Activated CD8-positive, alpha-beta memory T cell treated with anti-CD3 and anti-CD28 coated beads, Interleukin-2, amount 50 U/mL, for 1 hour (primary cell): Measurements from ENCODE around the gene SWSAP1.

ENCODE experiments used
- DNase-seq: peaks from one replicate; pipeline ENCODE4 v3.0.0-alpha.2; 2020; ENCODE audit errors: extremely low read depth

Gene SWSAP1

DNA sequence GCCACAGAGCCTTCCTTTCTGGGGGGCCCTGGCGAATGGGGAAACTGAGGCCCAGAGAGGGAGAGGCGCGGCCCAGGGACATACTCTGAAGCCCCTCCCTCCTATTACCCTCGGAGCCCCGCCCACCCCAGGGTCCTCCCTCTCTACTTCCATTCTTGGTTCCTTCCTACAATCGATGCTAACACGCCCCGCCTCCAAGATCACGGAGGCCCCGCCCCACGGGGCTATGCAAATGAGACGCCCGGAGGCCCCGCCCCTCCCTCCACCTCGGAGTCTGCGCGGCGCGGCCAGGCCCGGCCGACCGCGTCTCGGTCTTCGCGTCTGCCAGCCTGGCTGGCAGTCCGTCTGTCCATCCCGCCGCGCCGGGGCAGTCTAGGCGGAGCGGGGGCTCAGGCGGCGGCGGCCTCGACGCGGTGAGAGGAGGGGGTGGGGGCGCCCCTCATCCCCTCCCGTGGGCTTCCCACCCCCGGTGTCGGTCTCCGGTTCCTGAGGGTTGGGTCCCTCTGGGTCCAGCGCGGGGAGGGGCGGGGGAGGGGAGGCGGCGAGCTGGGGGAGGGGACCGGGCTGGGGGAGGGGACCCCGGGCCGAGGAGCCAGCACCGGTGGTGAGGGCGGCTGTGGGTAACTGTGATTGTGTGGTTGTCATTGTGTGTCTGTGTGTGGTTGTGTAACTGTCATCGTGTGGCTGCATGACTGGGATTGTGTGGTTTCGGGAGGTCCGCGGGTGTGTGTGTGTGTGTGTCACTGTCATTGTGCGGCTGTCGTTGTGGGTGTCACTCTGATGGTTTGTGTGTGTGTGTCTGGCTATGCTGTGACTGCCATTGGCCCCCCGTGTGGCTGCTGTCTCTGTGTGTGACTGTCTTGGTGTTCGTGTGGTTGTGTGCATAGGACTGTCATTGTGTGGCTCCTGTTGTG is 19.0 kb upstream of the SWSAP1 start, which contains the start of gene PLPPR2:
Gene PLPPR2 (plus strand): TSS at position 273 of the 914 bp plus-strand sequence. CDS start 2,242 bp downstream, outside the sequence.
- peak; percentile 43 for DNase-seq

DNA sequence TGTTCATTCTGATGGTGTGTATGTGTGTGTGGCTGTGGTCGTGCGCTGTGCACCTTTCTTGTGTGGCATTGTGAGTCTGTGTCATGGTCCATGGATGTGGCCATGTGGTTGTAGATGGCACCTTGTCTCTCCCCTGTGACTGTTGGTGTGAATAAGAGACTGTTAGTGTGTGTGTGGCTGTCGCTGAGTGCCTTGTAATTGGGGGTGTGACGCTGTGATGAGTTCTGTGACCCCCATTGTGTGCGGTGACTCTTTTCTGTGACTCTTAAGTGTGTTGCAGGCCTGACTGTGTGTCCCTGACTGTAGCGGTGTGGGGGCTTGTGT is 18.4 kb upstream of the SWSAP1 start:
- no peak for DNase-seq

DNA sequence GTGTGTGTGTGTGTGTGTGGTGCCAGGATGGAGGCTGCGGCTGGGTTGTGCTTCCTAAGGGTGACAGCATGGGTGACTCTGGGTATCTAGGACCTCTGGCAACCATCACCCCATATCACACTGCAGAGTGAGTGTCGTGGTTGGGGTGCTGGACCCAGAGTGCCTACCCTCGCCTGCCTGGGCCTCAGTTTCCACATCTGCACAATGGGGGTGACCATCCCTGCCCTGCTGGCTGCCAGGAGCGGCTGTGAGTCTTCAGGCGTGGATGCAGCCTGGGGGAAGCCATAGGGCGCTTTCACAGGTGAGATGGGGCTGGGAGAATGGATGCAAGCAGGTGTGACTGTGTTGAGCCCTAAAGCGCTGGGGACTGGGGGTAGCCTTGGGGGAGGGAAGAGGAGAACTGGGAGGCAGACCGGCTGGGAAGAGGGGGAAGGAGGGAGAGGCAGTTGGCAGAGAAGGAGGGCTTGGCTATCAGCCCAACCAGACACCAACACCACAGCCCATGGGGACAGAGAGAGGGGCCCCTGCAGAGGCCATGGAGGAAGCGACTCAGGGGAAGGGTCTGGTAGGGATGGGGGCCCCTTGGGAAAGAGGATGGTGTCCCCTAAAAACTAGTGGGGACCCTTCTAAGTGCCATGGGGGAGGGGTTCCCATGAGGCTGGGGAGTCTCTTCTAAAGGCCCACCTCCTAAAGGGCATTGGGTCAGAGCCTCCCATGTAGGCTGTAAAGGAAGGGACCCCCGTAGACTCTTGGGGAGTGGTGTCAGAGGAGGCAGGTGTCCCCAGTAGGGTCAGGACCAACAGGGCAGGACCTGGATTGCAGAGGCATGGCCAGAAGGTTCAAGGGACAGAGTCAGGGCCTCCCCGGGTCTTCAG is 17.6 kb upstream of the SWSAP1 start:
- no peak for DNase-seq

DNA sequence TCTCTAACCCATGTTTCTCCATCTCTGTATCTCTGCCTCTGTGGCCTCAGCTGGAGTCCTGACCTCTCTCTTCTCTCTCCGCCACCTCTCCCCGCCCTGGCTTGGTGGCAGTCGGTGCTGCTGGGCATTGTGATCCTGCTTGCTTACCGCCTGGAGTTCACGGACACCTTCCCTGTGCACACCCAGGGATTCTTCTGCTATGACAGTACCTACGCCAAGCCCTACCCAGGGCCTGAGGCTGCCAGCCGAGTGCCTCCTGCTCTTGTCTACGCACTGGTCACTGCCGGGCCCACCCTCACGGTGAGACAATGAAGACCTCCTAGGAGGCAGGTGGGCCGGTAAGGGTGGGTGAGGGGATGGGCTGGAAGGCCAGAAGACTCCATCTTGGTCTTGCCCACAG is 15.0 kb upstream of the SWSAP1 start:
- no peak for DNase-seq

DNA sequence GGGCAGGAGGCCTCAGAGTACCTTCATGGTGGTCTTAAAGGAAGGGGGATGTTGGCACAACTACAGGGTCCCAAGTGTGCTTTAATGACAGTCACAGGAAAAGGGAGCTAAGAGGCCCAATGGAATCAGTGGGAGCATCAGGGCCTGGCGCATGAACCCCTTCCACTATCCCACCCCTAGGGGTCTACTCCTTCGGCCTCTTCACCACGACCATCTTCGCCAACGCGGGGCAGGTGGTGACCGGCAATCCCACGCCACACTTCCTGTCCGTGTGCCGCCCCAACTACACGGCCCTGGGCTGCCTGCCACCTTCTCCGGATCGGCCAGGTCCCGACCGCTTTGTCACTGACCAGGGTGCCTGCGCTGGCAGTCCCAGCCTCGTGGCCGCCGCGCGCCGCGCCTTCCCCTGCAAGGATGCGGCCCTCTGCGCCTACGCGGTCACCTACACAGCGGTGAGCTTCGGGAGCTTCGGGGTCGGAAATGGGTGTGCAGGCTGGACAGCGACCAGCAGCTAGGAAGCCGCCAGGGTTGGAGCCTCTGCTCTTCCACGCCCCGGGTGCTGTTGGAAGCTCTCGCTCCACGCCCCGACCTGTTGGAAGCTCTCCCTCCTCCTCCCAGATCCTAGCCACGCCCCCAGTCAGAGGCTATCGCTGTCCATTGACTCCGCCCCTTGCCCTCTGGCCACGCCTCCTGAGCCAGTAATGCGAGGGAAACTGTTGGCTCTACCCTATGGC is 13.3 kb upstream of the SWSAP1 start:
- DNase-seq, result no peak

DNA sequence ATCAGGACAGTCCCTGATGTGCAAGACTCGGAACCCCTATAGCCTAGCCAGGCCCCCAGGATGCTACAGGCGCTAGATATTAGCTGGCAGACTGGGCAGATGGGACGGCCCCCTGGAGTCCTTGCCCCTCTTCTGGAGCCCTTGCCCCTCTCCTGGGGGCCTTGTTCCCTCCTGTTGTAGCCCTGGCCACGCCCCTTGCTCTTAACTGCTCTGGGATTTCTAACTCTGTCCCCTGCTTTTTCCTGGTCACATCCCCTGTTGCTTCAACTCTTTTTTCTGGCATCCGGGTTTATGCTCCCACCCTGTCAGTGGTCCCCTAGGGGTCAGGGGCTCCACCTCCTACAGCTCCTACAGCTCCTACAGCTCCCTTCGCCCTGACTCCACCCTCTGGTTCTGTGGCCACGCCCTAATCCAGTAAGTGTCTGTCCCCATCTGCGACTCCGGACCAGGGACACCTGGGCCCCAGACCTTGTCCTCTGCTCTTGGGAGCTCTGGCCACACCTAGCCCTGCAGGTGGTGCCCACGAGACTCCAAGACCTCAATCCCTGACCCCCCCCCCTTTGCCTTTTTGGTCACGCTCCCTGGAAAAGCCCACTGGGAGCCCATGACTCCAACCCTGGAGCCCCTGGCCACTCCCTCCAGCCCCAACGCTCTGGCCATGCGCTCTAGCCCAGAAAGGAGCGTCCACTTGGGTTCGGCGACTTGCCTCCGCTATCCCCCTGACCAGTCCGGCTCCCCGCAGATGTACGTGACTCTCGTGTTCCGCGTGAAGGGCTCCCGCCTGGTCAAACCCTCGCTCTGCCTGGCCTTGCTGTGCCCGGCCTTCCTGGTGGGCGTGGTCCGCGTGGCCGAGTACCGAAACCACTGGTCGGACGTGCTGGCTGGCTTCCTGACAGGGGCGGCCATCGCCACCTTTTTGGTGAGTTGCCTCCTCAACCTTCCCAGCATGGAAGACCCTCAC is 12.4 kb upstream of the SWSAP1 start:
- DNase-seq, result no peak

DNA sequence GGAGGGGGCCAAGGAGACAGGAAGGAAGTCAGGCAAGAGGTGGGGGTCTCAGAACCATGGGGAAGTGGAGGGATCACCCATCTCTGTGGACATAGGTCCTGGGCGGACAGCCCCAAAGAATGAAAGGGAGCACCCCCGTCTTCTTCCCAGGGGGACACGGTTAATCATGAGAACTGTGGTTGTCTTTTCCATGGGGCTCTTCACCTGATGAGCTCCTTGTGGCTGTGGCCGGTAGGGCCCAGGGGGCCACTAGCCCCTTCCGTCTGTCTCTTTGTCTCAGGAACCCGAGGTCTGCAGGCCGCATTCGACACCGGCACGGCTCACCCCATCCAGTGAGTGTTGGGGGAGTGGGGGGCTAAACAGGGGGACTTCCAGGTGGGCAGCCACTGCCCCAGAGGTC is 10.6 kb upstream of the SWSAP1 start:
- no peak for DNase-seq

DNA sequence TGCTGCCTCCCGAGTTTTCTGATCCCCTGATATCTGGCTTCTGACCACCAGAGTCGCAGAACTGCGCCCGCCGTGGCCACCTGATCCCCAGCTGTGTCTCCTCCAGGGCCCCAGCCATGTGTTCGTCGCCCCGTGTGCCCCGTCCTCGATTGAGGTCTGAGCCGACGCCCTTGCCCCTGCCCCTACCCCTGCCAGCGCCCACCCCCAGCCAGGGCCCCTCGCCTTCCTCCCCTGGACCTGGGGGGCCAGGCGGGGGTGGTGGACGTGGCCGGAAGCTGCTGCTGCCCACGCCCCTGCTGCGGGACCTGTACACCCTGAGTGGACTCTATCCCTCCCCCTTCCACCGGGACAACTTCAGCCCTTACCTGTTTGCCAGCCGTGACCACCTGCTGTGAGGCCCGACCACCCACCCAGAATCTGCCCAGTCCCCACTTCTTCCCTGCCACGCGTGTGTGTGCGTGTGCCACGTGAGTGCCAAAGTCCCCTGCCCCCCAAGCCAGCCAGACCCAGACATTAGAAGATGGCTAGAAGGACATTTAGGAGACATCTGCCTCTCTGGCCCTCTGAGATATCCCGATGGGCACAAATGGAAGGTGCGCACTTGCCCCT is 10.1 kb upstream of the SWSAP1 start:
- no peak for DNase-seq

DNA sequence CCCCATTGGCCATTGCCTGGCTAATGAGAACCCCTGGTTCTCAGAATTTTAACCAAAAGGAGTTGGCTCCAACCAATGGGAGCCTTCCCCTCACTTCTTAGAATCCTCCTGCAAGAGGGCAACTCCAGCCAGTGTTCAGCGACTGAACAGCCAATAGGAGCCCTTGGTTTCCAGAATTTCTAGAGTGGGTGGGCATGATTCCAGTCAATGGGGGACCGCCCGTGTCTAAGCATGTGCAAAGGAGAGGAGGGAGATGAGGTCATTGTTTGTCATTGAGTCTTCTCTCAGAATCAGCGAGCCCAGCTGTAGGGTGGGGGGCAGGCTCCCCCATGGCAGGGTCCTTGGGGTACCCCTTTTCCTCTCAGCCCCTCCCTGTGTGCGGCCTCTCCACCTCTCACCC is 9.5 kb upstream of the SWSAP1 start:
- DNase-seq, result no peak

DNA sequence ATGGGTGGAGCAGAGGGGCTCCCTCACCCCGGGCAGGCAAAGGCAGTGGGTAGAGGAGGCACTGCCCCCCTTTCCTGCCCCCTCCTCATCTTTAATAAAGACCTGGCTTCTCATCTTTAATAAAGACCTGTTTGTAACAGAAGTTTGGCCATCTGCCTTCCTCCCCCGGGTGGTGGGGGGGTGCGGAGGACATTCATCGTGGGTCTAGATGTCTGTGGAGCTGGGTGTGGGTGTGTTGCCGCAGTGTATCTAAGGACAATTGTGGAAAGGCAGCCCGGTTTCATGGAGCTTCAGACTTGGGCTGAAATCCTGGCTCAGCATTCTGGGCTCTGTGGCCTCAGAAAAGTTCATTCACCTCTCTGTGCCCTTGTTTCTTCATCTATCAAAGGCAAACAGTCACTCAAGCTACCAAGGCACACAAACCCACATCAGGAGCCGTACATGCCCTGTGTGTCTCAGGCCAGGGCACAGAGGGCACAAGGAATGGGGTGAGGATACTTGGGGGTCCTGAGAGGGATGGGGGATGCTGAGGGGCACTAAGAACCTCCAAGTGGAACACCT is 8.8 kb upstream of the SWSAP1 start:
- DNase-seq, result no peak

DNA sequence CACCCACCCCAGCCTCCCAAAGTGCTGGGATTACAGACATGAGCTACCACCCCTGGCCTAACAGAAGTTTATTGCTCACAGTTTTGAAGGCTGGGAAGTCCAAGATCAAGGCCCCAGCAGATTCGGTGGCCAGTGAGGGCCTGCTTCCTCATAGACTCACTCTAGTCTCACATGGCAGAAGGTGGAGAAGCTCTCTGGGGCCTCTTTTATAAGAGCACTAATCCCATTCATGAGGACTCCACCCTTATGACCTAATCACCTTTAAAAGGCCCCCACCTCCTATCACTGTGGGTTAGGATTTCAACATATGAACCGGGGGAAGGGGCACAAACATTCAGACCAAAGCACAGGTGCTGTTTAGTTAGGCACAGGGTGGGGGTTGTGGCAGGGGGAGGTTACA is 6.9 kb upstream of the SWSAP1 start:
- DNase-seq, result no peak

DNA sequence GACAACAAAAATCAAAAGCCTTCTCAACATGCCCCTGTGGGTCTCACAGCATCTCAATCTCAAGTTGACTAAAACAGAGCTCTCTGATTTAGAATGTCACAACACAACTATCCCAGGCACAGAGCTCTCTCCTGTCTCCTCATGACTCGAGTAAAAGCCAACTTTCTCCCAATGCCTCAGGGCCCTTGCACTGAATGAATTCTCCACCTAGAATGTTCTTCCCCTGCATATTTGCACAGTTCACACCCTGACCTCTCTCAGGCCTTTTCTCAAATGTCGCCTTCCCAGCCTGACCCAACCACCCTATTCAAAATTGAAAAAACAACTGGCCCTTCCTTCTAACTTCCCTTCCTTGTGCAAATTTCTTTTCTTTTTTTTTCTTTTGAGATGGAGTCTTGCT is 3.7 kb upstream of the SWSAP1 start:
- no peak for DNase-seq

DNA sequence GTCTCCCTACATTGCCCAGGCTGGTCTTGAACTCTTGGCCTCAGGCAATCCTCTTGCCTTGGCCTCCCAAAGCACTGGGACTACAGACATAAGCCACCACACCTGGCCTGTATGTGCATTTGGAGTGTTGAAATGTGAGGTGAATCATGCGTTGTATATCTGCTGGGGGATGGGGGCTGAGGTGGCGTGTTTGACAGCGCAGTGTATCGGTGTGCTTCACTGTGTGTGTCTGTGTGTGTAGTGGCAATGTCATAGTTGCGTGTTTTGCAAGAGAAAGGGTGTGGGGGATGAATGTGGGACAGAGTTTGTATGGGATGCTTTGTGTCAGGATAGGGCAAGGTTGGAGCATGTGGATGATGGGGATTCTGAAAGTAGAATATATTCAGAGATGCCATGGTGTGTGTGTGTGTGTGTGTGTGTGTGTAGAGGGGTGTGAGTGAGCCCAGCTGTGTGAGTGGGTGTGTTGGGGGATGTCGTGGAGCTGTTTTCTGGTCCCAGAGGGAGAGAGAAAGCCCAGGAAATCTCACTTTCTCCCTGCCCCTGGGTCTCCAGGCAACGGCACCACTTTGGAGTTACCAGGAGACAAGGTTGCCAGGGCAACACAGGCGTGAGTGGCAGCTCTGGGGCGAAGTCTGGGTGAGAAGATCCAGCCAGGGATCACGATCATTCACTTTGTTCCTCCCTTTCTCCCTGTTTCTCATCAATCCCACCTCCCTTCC is 1.1 kb upstream of the SWSAP1 start:
- DNase-seq, result no peak

DNA sequence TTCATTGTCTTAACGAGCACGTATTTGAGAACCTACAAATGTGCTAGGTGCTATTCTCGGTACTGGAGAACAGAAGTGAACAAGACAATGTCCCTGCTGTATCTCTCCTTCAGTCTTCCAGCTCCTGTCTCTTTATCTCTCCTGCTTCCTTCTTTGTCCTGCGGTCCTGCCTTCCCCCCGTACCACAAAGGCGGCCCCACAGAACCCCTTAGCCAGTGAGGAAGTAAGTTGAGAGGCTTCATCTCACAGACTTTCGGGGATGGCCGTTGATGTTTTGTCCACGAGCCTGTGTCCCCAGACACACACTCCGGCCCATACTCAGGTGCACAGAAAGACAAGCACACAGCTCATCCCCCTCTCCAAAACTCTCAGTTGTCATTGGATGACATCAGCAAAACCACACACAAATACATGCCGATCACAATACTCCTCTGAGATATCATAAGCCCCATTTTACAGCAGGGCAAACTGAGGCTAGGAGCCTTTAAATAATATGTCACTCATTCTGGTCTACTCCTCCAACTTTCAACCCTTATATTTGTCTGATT is 507 bp upstream of the SWSAP1 start:
- no peak for DNase-seq

DNA sequence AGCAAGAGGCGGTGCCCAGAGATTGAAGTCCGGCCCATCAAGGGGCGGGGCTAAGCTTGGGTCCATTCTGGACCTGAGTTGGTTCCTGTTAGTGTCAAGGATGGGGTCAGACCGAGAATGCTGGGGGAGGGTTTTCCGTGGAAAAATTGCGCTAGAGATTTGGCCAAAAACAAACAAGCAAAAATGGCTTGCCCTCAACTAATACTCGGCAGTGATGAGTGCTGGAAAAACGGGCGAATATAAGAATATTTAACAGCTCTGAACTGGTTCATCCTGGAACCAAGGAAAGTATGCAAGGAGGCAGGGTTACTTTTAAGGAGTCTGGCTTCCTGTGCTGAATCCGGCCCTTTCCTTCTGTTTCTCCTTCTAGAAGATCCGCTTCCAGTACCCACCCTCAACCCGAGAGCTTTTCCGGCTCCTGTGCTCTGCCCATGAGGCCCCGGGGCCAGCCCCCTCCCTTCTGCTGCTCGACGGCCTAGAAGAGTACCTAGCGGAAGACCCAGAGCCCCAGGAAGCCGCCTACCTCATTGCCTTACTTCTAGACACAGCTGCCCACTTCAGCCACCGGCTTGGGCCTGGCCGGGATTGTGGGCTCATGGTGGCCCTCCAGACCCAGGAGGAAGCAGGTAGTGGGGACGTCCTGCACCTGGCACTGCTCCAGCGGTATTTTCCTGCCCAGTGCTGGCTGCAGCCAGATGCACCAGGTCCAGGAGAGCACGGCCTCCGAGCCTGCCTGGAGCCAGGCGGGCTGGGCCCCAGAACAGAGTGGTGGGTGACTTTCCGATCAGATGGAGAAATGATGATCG is 880 bp downstream of the SWSAP1 start:
- DNase-seq, result no peak

DNA sequence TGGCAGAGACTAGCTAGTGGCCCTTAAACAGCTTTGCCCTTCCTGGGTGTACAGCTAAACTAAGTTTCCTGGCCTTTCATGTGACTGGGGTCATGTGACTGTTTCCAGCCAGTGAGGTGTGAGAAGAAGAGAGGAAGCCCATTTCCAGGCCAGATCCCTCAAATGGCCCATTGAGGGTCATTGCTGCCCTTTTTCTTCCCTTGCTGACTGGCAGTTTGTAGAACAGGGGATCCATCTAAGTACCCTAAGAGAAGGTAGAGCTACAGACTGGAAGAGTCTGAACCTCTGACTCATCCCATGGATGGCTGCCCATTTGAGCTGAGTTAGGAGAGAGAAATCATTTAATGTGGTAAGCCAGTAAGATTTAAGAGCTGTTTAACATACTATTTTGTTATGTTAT is 2.8 kb downstream of the SWSAP1 start:
- DNase-seq, result no peak

DNA sequence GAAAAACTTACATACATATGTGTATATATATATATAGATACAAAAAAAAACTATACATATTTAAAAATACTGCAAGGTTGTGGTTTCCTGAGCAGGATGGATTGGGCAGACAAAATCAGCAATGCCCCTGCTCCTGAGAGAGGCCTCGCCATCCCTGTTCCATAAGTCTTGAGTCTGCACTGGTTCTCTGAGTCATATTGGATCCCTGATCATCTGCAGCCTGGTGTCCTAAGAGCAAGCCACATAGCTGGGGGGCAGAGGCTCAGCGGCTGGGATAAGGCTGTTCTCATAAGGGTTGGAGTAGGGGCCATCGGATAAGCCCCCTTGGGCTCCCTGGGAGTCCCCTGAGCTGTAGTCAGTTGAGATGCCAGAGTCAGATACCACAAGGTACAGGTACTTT is 3.3 kb downstream of the SWSAP1 start:
- no peak for DNase-seq
